Activated CD8-positive, alpha-beta memory T cell treated with anti-CD3 and anti-CD28 coated beads, Interleukin-2, amount 50 U/mL, for 48 hours (primary cell): ENCODE measurements around the gene CTNND2.
A peak's percentile ranks its signal among the peaks of the same experiment; 100 is the strongest.
"Not testable (repeated sequence)": the region's sequence is repeated elsewhere in the genome, so short reads cannot be mapped to it uniquely, and the experiment has no call there.

Source experiments
- DNase-seq: peaks from one replicate; pipeline ENCODE4 v3.0.0-alpha.2; 2020

CTNND2 gene

GRCh38 chr5:11152368-11152767 lies 751.9 kb downstream of the CTNND2 start:
- DNase-seq = no peak

- DNase-seq = no peak
These were observed 753.3 kb downstream of the CTNND2 start for GRCh38 chr5:11150976-11151375.

GRCh38 chr5:11148810-11149539 lies 755.3 kb downstream of the CTNND2 start:
- no peak for DNase-seq

GRCh38 chr5:11146171-11146570 lies 758.1 kb downstream of the CTNND2 start:
- DNase-seq = no peak

GRCh38 chr5:11143456-11144267 lies 760.6 kb downstream of the CTNND2 start:
- DNase-seq = peak; percentile 78

GRCh38 chr5:11139217-11139865 lies 764.9 kb downstream of the CTNND2 start:
- no peak for DNase-seq

- DNase-seq = no peak
These were observed 774.1 kb downstream of the CTNND2 start for GRCh38 chr5:11130131-11130530.

DNA sequence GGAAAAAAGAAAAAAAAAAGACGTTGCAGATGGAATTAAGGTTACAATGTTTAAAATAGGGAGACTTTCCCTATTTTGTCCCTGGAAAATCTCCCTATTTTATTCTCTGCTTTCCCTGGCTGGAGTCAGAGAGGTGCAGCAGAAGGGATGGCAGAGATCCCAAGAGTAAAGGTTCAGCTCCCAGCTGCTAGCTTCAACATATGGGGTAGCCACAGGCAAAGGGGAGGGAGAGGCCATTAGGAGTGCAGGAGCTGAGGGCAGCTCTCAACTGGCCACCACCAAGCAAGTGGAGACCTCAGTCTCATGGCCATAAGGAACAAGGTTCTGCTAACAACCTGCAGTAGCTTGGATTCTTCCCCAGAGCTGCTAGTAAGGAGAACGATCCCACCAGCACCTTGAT lies 776.2 kb downstream of the CTNND2 start:
- no peak for DNase-seq

GRCh38 chr5:11126844-11127243 lies 777.4 kb downstream of the CTNND2 start:
- no peak for DNase-seq

DNA sequence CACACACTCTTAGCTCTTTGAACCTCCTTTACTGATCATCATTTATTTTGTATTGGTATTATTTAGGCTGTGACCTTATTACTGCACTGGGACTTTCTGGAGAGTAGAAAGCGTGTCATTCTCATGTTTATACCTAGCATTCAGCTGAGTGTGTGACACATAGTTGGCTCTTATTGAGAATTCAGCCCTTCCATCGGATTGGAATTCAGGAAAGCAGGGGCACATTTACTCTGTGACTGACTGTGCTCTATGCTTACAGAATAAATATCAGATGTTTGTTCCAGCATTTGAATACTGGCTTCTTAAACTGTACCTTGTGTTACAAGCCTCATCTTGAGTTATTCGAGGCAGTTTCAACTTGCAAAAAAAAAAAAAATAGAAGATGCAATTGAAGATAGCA lies 782.4 kb downstream of the CTNND2 start:
- DNase-seq = no peak

- DNase-seq = no peak
These were observed 794.1 kb downstream of the CTNND2 start for GRCh38 chr5:11110128-11110527.

DNA sequence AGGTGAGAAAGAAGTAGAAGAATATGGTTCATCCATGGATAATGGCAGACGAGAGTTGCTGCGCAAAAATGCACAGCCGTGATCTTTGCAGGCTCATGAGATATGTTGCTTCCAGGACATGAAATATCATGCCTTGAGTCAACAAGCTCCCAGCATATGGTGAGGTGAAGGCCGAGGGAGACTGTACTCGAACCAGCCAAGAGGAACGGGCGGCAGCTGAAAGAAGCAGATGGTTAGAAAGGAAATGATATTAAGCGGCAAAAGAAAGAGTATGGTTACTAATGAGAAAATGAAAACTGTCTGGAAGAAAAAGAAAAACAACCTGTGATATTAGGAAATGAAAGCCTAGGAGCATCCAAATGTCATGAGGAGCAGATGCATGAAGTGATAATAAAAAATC lies 798.5 kb downstream of the CTNND2 start:
- DNase-seq = no peak

DNA sequence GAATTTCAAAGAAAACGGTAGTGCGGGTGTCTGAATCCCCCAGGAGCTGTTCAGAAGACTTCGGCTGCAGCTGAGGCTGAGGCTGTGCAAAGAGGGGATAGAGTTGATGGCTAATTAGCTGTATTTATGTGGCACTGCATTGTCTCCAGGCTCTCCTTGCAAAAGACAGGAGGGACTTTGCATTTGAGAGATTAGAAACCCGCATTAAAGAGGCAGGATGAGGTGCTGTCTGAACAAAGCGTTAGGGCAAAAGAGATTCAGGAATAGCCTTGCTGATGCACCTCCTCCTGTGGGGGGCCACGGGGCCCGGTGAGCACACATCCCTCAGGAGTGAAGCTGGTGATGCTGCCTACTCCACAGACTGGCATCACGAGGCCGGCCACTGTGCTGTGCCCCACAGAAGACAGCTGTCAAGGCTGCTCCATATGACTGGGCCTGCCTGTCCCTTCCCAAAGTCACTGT lies 799.6 kb downstream of the CTNND2 start:
- no peak for DNase-seq

GRCh38 chr5:11104210-11104609 lies 800.0 kb downstream of the CTNND2 start:
- DNase-seq = no peak

DNA sequence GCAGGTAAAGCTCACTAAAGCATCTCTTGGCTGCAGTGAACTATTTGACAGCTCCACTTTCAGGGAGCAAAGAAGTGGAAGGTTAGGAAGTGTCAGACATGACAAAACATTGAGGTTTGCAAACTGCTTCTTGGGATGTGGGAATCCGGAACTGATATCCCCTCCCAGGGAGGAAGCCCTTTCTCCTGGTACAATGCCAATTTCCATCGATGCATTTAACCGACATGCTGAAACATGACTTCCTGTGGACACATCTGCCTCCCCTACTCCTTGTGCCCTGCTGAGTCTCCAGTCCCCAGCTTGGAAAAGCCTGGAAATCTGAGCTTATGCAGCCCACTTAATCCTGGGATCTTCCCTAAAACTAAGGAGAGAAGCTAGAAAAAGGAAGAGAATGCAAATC lies 820.1 kb downstream of the CTNND2 start:
- DNase-seq = no peak

- DNase-seq = no peak
These were observed 821.8 kb downstream of the CTNND2 start for GRCh38 chr5:11082404-11082945.

DNA sequence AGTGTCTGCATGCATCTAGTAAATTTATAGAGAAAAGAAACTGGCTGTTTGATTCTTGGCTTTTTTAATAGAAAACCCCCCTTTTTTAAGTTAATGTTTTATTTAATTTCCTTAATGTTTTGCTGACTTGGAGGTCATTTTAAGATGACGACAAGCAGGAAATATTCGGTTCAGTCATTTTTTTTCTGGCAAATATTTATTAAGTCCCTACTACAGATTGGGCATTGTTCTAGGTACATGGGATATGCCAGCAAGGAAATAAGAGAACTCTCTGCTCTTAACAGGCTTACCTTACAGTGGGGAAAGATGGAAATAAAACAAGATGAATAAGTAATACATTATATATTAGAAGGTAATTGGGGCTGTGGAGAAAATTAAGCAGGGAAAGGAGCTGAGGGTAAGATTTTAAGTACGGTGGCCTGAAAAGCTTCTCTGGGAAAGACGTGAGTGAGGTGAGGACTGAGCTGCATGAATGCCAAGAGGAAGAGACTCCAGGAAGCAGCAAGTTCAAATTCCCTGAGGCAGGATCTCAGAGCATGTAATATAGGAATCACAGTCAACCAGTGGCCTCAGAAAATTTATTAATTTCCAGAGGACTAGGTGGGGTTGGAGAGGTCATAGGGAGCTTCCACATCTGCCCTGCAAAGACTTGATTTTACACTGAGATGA lies 827.2 kb downstream of the CTNND2 start:
- no peak for DNase-seq

DNA sequence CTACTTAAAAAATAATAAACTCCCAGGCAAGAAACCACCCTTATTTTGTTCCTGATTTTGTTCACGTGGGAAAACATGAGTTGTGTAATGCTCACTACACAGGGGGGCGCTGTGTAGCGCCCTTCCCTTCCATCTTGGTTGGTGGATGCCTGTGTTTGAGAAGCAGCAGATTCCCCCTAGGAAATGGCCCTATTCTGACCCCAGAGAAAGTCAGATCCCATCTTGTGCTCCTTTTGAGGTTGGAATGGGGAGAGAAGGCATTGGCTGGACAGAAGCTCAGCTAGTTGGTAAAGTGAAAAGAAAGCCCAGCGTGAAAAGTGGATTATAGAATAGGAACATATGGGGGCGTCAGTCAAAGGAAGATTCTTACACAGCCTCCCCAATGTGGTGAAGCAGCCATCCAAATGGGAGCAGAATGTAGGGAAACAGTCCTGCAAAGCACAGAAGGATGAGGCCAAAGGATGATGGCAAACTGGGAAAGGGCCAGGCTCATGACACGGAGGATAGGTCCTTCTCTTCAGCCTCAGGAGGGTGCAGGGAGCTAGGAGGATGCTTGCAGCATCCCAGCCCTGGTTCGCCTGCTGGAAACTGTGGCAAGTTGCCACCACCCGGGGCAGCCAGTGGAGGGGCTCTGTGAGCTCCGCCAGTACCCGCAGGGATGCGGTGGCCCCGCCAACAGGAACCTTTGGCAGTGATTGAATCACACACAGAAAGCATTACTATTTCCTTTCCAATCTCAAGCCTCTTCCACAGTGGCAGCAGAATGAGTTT lies 829.0 kb downstream of the CTNND2 start:
- no peak for DNase-seq

- no peak for DNase-seq
These were observed 831.7 kb downstream of the CTNND2 start for GRCh38 chr5:11072568-11072967.

DNA sequence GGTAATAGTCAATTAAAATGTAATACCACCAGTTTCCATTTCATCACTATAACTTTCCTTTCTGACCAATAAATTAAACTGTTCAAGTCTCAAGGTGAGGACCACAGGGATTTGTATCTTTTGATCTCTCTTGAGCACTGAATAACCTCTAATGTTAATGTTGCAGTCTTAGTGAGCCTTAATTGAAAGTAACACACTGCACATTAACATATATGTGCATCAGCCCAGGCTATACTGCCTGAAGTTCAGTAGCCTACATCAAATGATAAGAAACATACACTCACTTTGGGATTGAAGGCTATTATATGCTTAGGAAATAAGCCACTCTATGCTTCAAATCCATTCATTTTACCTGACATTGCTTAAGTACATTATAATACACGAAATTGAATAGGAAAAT lies 832.2 kb downstream of the CTNND2 start:
- no peak for DNase-seq

- no peak for DNase-seq
These were observed 835.2 kb downstream of the CTNND2 start for GRCh38 chr5:11069041-11069440.

- DNase-seq = not testable (repeated sequence)
These were observed 838.5 kb downstream of the CTNND2 start for GRCh38 chr5:11065723-11066122.
